ENCODE data around the gene EGFL7. TPM values are rescaled to one million over a fixed set of nuclear protein-coding genes. Genes with fewer than 3 reads are reported as not detected.

EGFL7 gene
- total RNA-seq, 4 donors from 2014 or later, result 119 to 1,791 (median 307) TPM

DNA sequence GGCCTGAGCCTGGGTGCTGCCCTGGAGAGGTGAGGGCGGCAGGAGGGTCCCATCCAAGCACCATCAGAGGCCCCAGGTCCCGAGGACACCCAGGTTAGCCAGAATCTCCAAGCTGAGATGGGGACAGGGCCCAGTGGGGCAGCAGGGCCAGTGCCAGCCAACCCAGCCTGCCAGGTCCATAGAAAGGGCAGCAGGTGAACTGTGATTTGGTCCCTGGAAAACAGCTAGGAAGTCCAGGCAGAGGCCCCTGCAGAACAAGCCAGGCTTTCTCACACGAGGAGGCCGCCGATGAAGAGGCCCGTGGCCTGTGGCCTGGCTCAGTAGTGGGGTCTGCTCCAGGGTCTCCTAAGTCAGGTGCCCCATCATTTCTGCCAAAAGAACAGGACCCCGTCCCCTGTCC is 22.5 kb downstream of the EGFL7 start:
- no peaks in the 10 kb centered on the region for H3K9me3 ChIP-seq
- DNase-seq, result no peak
- intact Hi-C loops (cut with DNase I; ENCODE audit: low total_unique reads), result no loop called here
- H3K27me3 ChIP-seq, result no peaks in the 10 kb centered on the region
- TF ChIP-seq, protein P1, sequence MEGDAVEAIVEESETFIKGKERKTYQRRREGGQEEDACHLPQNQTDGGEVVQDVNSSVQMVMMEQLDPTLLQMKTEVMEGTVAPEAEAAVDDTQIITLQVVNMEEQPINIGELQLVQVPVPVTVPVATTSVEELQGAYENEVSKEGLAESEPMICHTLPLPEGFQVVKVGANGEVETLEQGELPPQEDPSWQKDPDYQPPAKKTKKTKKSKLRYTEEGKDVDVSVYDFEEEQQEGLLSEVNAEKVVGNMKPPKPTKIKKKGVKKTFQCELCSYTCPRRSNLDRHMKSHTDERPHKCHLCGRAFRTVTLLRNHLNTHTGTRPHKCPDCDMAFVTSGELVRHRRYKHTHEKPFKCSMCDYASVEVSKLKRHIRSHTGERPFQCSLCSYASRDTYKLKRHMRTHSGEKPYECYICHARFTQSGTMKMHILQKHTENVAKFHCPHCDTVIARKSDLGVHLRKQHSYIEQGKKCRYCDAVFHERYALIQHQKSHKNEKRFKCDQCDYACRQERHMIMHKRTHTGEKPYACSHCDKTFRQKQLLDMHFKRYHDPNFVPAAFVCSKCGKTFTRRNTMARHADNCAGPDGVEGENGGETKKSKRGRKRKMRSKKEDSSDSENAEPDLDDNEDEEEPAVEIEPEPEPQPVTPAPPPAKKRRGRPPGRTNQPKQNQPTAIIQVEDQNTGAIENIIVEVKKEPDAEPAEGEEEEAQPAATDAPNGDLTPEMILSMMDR (IDR thresholded peaks at IDR 0.05), result no peak
- no peak for TF ChIP-seq POLR2A (IDR thresholded peaks at IDR 0.05)
- peaks cover 0 to 19% of the 10 kb centered on the region in 2 donors for H3K4me1 ChIP-seq
- H3K27ac ChIP-seq, result no peak overlapping the region
- no peak overlapping the region for H3K4me3 ChIP-seq
- H3K36me3 ChIP-seq, result no peaks in the 10 kb centered on the region

DNA sequence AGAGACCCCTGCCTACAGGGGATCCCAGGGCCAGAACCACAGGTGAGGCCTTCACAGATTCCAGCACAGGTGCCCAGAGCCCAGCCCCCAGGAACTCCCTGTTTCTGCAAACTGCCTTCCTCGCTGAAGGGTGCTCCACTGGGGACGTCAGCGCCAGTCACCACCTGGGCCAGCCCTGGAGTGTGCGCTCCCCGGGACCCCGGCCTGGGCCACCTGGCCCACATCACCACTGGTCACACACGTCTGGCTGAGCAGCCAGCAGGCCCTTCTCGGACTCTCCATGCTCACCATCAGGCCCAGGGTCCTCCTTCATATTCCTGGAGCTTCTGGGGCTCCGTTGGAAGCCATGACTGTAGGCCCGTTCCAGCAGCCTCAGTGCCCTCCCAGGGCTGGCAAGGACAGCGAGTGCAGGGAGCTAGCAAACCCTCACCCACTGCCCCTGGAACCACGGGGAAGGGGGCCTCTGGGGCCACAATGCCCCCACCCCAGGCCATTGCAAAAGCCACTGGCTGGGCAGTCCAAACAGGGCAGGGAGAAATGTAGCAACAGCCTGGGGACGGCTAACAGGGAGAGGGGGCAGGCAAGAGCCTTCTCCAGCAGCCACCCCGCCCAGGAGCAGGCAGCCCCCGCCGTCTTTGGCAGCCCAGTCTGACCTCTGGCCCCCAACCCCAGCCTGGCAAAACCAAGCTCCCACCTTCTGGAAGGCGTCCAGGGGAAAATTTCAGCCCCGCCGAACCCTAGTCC is 23.2 kb downstream of the EGFL7 start:
- peak overlapping the region; percentile 64 to 68 for H3K4me3 ChIP-seq
- peaks cover 0 to 19% of the 10 kb centered on the region in 2 donors for H3K4me1 ChIP-seq
- no peaks in the 10 kb centered on the region for H3K27me3 ChIP-seq
- peak overlapping the region; percentile 72 to 77 for H3K27ac ChIP-seq
- TF ChIP-seq, protein P1 (IDR thresholded peaks at IDR 0.05), result no peak
- TF ChIP-seq POLR2A (IDR thresholded peaks at IDR 0.05), result no peak
- intact Hi-C loops (cut with DNase I; ENCODE audit: low total_unique reads), result no loop called here
- no peak for DNase-seq
- H3K36me3 ChIP-seq, result no peaks in the 10 kb centered on the region
- no peaks in the 10 kb centered on the region for H3K9me3 ChIP-seq

DNA sequence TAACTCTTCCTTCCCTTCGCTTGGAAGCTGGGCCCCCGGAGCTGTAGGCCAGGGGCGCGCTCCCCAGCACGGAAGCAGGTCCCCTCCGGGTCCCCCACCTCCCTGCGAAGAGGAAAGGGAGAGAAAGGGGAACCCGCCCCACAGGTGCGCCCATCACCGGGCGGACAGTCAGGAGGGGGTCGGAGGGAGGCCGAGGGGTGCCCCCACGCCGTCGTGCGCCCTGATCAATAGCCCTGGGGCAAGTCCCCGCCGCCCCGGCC is 23.7 kb downstream of the EGFL7 start:
- Histone ChIP-seq H3K4me3 (peak overlapping the region; percentile 64 to 68), H3K4me1 (peaks cover 0 to 19% of the 10 kb centered on the region in 2 donors), H3K27ac (peak overlapping the region; percentile 72 to 77), H3K27me3 (no peaks in the 10 kb centered on the region), H3K36me3 (no peaks in the 10 kb centered on the region), H3K9me3 (no peaks in the 10 kb centered on the region)
- intact Hi-C loops (cut with DNase I; ENCODE audit: low total_unique reads), result no loop called here
- TF ChIP-seq, protein P1 (IDR thresholded peaks at IDR 0.05), result no peak
- no peak for TF ChIP-seq POLR2A (IDR thresholded peaks at IDR 0.05)
- no peak for DNase-seq

DNA sequence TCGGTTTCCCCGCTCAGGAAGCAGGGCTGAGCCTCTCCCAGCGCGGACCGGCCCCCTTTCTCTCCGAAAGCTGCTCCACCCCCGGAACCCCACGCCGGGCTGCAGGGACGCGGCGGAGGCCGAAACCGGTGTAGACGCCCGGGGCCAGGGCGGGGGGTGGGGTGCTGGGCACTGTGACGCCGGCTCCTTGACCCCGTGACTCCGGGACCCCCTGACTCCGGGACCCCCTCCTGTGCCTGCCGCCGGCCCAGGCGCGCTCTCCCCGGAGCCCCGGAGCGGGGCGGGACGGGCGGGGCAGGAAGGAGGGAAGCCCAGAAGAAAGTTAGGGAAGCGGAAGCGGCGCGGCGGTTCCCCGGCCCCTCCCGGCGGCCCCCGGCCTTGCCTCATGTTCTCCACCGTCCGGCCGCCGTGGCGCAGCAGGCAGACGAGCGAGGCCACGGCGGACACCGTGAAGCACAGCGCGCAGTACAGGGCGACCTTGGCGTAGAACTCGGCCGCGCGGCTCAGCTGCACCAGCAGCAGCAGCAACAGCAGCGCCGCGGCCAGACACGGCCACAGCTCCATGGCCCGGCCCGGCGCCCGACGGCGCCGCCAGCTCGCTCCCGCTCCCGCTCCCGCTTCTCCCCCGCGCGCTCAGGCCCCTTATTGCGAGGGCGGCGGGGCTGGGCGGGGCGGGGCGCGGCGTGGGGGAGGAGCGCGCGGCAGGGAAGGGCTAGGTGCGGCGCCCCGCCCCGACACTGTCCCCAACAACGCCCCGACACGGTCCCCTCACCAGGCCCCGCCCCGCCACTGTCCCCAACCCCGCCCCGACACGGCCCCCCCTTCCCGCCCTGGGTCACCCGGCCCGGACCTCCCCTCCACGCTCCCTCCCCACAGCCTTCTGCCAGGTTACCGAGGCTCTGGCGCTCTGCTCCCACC is 24.3 kb downstream of the EGFL7 start, which contains the start of gene AGPAT2:
TSS of gene AGPAT2 (minus strand) at position 664 of the 918 bp plus-strand sequence. CDS start at position 564, 100 bp downstream.
- TF ChIP-seq, protein P1 (IDR thresholded peaks at IDR 0.05), result no peak
- TF ChIP-seq POLR2A (IDR thresholded peaks at IDR 0.05), result peak in 1 of 2 donors; percentile 69
- peaks cover 0 to 19% of the 10 kb centered on the region in 2 donors for H3K4me1 ChIP-seq
- peak within 1 kb of the TSS; percentile 72 to 77 for H3K27ac ChIP-seq
- peak; percentile 59 to 60 for DNase-seq
- H3K36me3 ChIP-seq, result no peaks in the 10 kb centered on the region
- H3K4me3 ChIP-seq, result peak within 1 kb of the TSS; percentile 64 to 68
- intact Hi-C loops (cut with DNase I; ENCODE audit: low total_unique reads), result no loop called here
- H3K27me3 ChIP-seq, result no peaks in the 10 kb centered on the region
- H3K9me3 ChIP-seq, result no peaks in the 10 kb centered on the region

Data from uterus (tissue), 4 donors.